GM23248 (cell line): Measurements from ENCODE around the gene CPM. TPM values are rescaled to one million over a fixed set of nuclear protein-coding genes. Genes with fewer than 3 reads are reported as not detected.
A peak's percentile ranks its signal among the peaks of the same experiment; 100 is the strongest.
"Not testable (repeated sequence)": the region's sequence is repeated elsewhere in the genome, so short reads cannot be mapped to it uniquely, and the experiment has no call there.

Experiments
- DNase-seq: peaks from one replicate; pipeline ENCODE4 v3.0.0-alpha.2; 2015
- H2AFZ ChIP-seq: fragments of 200-600 bp; sonication (generic); 2 replicates; pipeline ENCODE4 v1.6.1; 2016; ENCODE audit warnings: antibody characterized with exemption
- H3F3A ChIP-seq: fragments of 200-600 bp; sonication (generic); 2 replicates; pipeline ENCODE4 v1.6.1; 2016; ENCODE audit warnings: mild to moderate bottlenecking, antibody characterized with exemption, mixed run types; ENCODE audit not compliant: insufficient read depth
- H3K27ac ChIP-seq: fragments of 200-600 bp; sonication (generic); 2 replicates; pipeline ENCODE4 v1.5.1; 2016; ENCODE audit warnings: mild to moderate bottlenecking
- H3K27me3 ChIP-seq: fragments of 200-600 bp; sonication (generic); replicated peaks from 2 replicates; pipeline ENCODE4 v1.6.1; 2016; ENCODE audit warnings: mild to moderate bottlenecking; ENCODE audit not compliant: insufficient read depth
- H3K36me3 ChIP-seq: fragments of 200-600 bp; sonication (generic); 2 replicates; pipeline ENCODE4 v1.6.1; 2016; ENCODE audit warnings: low read depth, mild to moderate bottlenecking
- H3K4me1 ChIP-seq: fragments of 200-600 bp; sonication (generic); 2 replicates; pipeline ENCODE4 v1.6.1; 2016; ENCODE audit warnings: mild to moderate bottlenecking; ENCODE audit not compliant: insufficient read depth
- H3K4me2 ChIP-seq: fragments of 200-600 bp; sonication (generic); one replicate; pipeline ENCODE4 v1.6.1; 2016; ENCODE audit warnings: mild to moderate bottlenecking; ENCODE audit not compliant: unreplicated experiment
- H3K4me3 ChIP-seq: fragments of 200-600 bp; sonication (generic); 2 replicates; pipeline ENCODE4 v1.5.1; 2016; ENCODE audit warnings: mild to moderate bottlenecking
- H3K79me2 ChIP-seq: fragments of 200-600 bp; sonication (generic); 2 replicates; pipeline ENCODE4 v1.6.1; 2016; ENCODE audit warnings: mild to moderate bottlenecking; ENCODE audit not compliant: insufficient read depth
- H3K9ac ChIP-seq: fragments of 200-600 bp; sonication (generic); 2 replicates; pipeline ENCODE4 v1.6.1; 2016; ENCODE audit warnings: mild to moderate bottlenecking
- H3K9me2 ChIP-seq: fragments of 200-600 bp; sonication (generic); 2 replicates; pipeline ENCODE4 v1.6.1; 2016; ENCODE audit warnings: mixed run types, mild to moderate bottlenecking, moderate library complexity; ENCODE audit not compliant: insufficient read depth
- H3K9me3 ChIP-seq: fragments of 200-600 bp; sonication (generic); one replicate; pipeline ENCODE4 v1.6.1; 2017; ENCODE audit warnings: low read depth
- H4K20me1 ChIP-seq: fragments of 200-600 bp; sonication (generic); 2 replicates; pipeline ENCODE4 v1.6.0; 2016; ENCODE audit not compliant: insufficient read depth
- EZH2 ChIP-seq: fragments of 200-600 bp; sonication (generic); IDR thresholded peaks from 2 replicates; pipeline ENCODE4 v1.6.1; 2018; ENCODE audit warnings: antibody characterized with exemption, mild to moderate bottlenecking; ENCODE audit not compliant: insufficient read depth, poor library complexity, severe bottlenecking
- EZH2phosphoT487 ChIP-seq: fragments of 200-600 bp; sonication (generic); IDR thresholded peaks from 2 replicates; pipeline ENCODE4 v1.6.1; 2018; ENCODE audit warnings: antibody characterized with exemption, moderate library complexity, mild to moderate bottlenecking, low read depth; ENCODE audit not compliant: insufficient read depth
- WGBS, 2 experiments: methylation state at CpG; one replicate each; pipeline ENCODE4 v1.1.6; 2015 to 2017; ENCODE audit warnings: low lambda C conversion rate in 2 of 2, low coverage in 1 of 2; ENCODE audit errors: missing lambda C conversion rate in 2 of 2; 5-methylcytosine and 5-hydroxymethylcytosine counted together
- in situ Hi-C: fragments of 300-500 bp; cut with MboI; formaldehyde crosslinking; loops from 2 replicates; pipeline ENCODE4 v1.15.0; 2020
- polyA plus RNA-seq: library from polyadenylated mRNA; unstranded; fragments of >200 nt; fragmentation: Nextera tagmentation; extraction: Ambion mirVana; gene quantifications from 2 replicates; pipeline ENCODE4 v1.2.1, GENCODE V29; 2016
- total RNA-seq: library from RNA; depleted of rRNA; stranded (reverse); fragments of >200 nt; shearing (Covaris generic); gene quantifications from 2 replicates; pipeline ENCODE4 v1.2.3, GENCODE V29; 2014

CPM gene
- total and polyA plus RNA-seq, 2 experiments from 2014 or later, result 13.7 to 22.5 TPM

DNA sequence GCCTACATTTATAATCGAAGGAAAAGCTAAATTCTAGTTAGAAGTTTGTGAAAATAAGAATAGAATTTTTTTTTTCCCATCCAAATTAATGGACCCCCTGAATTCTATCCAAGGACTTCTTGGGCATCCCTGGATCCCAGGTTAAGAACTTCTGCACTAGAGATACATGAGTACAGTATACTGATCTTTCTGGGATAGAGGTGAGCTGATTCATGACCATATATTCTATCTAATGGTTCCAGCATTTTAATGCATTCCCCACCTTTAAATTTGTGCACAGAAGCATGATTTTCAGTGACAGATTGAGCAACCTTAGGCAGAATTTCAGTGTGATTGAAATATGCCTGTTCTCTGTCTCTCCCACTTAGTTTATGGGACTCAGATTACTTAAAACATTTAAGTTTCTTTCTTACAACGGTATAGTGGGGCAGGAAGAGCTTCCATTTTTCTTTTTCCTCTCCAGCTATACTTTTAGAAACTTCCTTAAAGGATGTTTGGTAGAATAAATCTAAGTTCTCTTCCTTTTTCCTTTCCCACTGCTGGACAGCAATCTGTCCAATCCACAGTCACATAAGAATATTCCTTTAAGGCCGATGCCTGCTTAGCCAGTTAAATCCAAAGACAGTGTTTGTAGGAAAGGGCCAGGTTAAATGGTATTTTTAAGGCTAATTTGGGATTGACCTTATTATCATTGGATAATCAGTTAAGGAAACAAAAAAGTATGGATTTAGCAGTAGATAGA, 118.3 kb downstream of the CPM start:
- TF ChIP-seq EZH2 (no peak), EZH2phosphoT487 (no peak)
- Histone ChIP-seq H3F3A (peaks cover 69% of the 10 kb centered on the region), H3K27me3 (no peaks in the 10 kb centered on the region), H3K4me1 (peaks cover 38% of the 10 kb centered on the region), H3K4me3 (no peak overlapping the region), H3K4me2 (no peak overlapping the region), H3K9me2 (no peaks in the 10 kb centered on the region), H3K36me3 (peaks cover 89% of the 10 kb centered on the region), H4K20me1 (peaks cover 22% of the 10 kb centered on the region; the same call in 1 of the 2 replicates), H2AFZ (no peak overlapping the region), H3K27ac (no peak overlapping the region), H3K9ac (0 out of 2 replicates have a peak overlapping the region, but pooled peaks have one; percentile 20), H3K79me2 (peaks cover 99% of the 10 kb centered on the region), H3K9me3 (no peaks in the 10 kb centered on the region)
- no peak for DNase-seq
- WGBS, 2 experiments, result 69 to 72% methylated on average over 3 of the region's 3 CpGs
- in situ Hi-C loops, result no loop called here

DNA sequence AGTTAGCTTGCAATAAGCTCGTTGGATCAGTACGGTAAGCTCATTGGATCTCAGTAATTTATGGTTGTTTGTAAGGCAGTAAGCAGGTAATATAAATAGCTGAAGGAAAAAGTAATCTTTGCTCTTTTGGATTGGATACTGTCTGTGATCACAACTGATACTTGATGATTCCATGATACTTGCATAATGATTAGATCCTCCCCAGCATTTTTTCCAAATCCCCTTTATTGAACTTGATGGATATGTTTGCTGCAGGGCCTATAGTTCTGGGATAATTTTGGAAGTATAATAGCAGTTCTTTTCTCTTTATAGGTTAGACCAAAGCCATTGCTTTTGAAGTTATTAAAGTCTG, 119.8 kb downstream of the CPM start:
- 85 to 92% methylated on average over 2 of the region's 2 CpGs for WGBS, 2 experiments
- H3K9me3 ChIP-seq, result no peaks in the 10 kb centered on the region
- no peak for TF ChIP-seq EZH2
- TF ChIP-seq EZH2phosphoT487, result no peak
- H3K79me2 ChIP-seq, result peaks cover 96% of the 10 kb centered on the region
- H3K9ac ChIP-seq, result no peak overlapping the region
- peaks cover 19% of the 10 kb centered on the region; the same call in 1 of the 2 replicates for H4K20me1 ChIP-seq
- H3K36me3 ChIP-seq, result peaks cover 84% of the 10 kb centered on the region
- H3K27me3 ChIP-seq, result no peaks in the 10 kb centered on the region
- in situ Hi-C loops, result no loop called here
- peak overlapping the region; percentile 54 for H3K4me3 ChIP-seq
- no peaks in the 10 kb centered on the region for H3K9me2 ChIP-seq
- peaks cover 38% of the 10 kb centered on the region for H3K4me1 ChIP-seq
- peaks cover 68% of the 10 kb centered on the region for H3F3A ChIP-seq
- H3K4me2 ChIP-seq, result peak overlapping the region; percentile 69
- no peak overlapping the region for H2AFZ ChIP-seq
- no peak for DNase-seq
- no peak overlapping the region for H3K27ac ChIP-seq

GRCh38 chr12:68812553-68813241, 120.3 kb downstream of the CPM start:
- WGBS, 2 experiments, result 100% methylated on average over 1 of the region's 1 CpG

DNA sequence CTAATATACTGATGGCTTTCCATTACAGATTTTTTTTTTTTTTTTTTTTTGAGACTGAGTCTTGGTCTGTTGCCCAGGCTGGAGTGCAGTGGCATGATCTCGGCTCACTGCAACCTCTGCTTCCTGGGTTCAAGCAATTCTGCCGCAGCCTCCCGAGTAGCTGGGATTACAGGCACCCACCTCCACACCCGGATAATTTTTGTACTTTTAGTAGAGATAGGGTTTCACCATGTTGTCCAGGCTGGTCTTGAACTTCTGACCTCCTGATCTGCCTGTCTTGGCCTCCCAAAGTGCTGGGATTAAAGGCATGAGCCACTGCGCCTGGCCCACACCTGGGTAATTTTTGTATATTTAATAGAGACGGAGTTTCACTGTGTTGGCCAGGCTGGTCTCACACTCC, 121.4 kb downstream of the CPM start:
- H3K9me3 ChIP-seq, in situ Hi-C loops, H3K9ac ChIP-seq, H3K9me2 ChIP-seq, H3K27me3 ChIP-seq, DNase-seq, H2AFZ ChIP-seq: not testable (repeated sequence)
- Histone ChIP-seq H3K4me2 (peak overlapping the region; percentile 69), H3K36me3 (peaks cover 70% of the 10 kb centered on the region), H3K79me2 (peaks cover 81% of the 10 kb centered on the region), H3K27ac (0 out of 2 replicates have a peak overlapping the region, but pooled peaks have one; percentile 2), H3K4me1 (peaks cover 38% of the 10 kb centered on the region), H4K20me1 (peaks cover 19% of the 10 kb centered on the region; the same call in 1 of the 2 replicates), H3K4me3 (peak overlapping the region; percentile 92), H3F3A (peaks cover 62% of the 10 kb centered on the region)
- WGBS, 2 experiments, result 77 to 79% methylated on average over 6 of the region's 6 CpGs

More at GRCh38 chr12:68812553-68813241, 120.3 kb downstream of the CPM start:
- Histone ChIP-seq H3K79me2 (peaks cover 92% of the 10 kb centered on the region), H3K4me2 (peak overlapping the region; percentile 69), H3K9me2 (no peaks in the 10 kb centered on the region), H3F3A (peaks cover 64% of the 10 kb centered on the region), H3K9ac (no peak overlapping the region), H3K36me3 (peaks cover 79% of the 10 kb centered on the region), H3K4me3 (peak overlapping the region; percentile 54), H4K20me1 (peaks cover 19% of the 10 kb centered on the region; the same call in 1 of the 2 replicates), H2AFZ (no peak overlapping the region), H3K4me1 (peaks cover 38% of the 10 kb centered on the region), H3K27ac (no peak overlapping the region), H3K27me3 (no peaks in the 10 kb centered on the region), H3K9me3 (no peaks in the 10 kb centered on the region)
- TF ChIP-seq EZH2 (no peak), EZH2phosphoT487 (no peak)
- in situ Hi-C loops, result no loop called here
- no peak for DNase-seq

DNA sequence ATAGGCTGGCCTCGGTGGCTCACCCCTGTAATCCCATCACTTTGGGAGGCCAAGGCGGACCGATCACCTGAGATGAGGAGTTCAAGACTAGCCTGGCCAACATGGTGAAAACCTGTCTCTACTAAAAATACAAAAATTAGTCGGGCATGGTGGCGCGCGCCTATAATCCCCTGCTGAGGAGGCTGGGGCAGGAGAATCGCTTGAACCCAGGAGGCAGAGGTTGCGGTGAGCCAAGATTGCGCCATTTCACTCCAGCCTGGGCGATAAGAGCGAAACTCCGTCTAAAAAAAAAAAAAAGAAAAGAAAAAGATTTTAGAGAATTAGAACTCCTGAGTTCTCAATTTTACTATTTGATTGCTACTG, 123.0 kb downstream of the CPM start:
- H2AFZ ChIP-seq, DNase-seq, H3K9me2 ChIP-seq, H3K27me3 ChIP-seq, in situ Hi-C loops, H3K9me3 ChIP-seq, H3K9ac ChIP-seq: not testable (repeated sequence)
- peaks cover 65% of the 10 kb centered on the region for H3K79me2 ChIP-seq
- WGBS, 2 experiments, result 97 to 99% methylated on average over 13 of the region's 13 CpGs
- peak overlapping the region; percentile 90 for H3K4me2 ChIP-seq
- H3K36me3 ChIP-seq, result peaks cover 55% of the 10 kb centered on the region
- peak overlapping the region; percentile 99 for H3K27ac ChIP-seq
- H3K4me3 ChIP-seq, result peak overlapping the region; percentile 92
- peaks cover 58% of the 10 kb centered on the region for H3F3A ChIP-seq
- peaks cover 40% of the 10 kb centered on the region for H3K4me1 ChIP-seq
- H4K20me1 ChIP-seq, result peaks cover 18% of the 10 kb centered on the region; the same call in 1 of the 2 replicates
